ENCODE results near the gene IL10RA.
A peak's percentile ranks its signal among the peaks of the same experiment; 100 is the strongest.

Gene IL10RA

DNA sequence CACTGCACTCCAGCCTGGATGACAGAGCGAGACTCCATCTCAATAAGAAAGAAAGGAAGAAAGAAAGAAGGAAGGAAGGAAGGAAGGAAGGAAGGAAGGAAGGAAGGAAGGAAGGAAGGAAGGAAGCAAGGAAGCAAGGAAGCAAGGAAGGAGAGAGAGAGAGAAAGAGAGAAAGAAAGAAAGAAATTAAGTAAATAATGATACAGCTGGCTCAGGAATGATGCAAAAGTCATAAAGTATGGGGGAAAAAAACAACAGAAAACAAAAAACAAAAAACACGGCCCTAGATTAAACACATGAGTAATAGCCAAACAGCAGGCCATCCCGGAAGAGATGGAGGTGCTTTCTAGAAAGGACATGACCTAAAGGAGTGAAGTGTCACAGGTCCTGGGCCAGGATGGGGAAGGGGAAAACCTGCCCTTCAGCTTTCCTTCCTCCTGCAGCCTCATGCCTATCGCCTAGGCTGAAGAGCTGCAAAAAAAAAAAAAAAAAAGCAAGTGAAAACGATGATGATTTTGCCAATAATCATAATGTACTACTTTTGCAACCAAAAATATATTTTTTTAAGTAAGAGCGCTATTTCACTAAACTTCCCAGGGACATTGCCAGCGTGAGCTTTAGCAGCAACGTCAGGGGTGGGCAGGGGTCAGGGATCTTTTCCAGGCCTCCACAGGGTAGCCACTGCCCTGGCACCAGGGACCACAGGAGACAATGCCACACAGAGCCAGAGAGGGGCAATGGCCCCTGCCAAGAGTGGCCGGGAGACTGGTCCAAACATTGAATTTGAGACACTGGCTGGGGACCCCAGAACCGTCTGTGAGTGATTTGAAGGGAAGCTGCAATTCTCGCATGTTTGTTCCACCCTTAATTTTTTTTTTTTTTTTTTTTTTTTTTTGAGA lies 62.5 kb downstream of the IL10RA start:
- Mint-ChIP-seq H3K27ac (peak overlapping the region; percentile 78), H3K36me3 (ENCODE audit: low read depth) (peaks cover 5% of the 10 kb centered on the region), H3K4me3 (peak overlapping the region; percentile 40), H3K9me3 (no peaks in the 10 kb centered on the region), H3K27me3 (ENCODE audit: low read depth) (no peaks in the 10 kb centered on the region), H3K4me1 (ENCODE audit: low read depth) (peaks cover 79% of the 10 kb centered on the region)

DNA sequence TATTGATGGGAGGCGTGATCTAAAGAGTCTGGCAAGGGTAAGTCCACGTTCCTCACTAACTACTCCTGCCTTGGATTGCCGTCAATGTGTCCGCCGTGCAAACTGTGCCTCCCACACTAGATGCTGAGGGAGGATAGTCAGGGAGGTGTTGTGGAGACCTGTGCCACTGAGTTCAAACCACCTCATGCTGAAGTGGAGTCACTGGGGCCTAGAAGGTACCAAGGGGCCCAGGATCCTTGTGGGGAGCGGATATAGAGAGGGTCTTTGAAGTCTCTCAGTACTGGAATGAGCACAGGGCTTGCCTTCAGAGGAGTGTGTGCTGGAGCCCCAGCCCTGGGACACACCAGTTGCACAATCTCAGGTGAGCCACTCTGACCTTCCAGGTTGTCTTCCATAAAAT lies 63.6 kb downstream of the IL10RA start:
- peaks cover 73% of the 10 kb centered on the region for H3K4me1 Mint-ChIP-seq (ENCODE audit: low read depth)
- no peaks in the 10 kb centered on the region for H3K9me3 Mint-ChIP-seq
- no peak overlapping the region for H3K4me3 Mint-ChIP-seq
- peaks cover 5% of the 10 kb centered on the region for H3K36me3 Mint-ChIP-seq (ENCODE audit: low read depth)
- peak overlapping the region; percentile 62 for H3K27ac Mint-ChIP-seq
- no peaks in the 10 kb centered on the region for H3K27me3 Mint-ChIP-seq (ENCODE audit: low read depth)

DNA sequence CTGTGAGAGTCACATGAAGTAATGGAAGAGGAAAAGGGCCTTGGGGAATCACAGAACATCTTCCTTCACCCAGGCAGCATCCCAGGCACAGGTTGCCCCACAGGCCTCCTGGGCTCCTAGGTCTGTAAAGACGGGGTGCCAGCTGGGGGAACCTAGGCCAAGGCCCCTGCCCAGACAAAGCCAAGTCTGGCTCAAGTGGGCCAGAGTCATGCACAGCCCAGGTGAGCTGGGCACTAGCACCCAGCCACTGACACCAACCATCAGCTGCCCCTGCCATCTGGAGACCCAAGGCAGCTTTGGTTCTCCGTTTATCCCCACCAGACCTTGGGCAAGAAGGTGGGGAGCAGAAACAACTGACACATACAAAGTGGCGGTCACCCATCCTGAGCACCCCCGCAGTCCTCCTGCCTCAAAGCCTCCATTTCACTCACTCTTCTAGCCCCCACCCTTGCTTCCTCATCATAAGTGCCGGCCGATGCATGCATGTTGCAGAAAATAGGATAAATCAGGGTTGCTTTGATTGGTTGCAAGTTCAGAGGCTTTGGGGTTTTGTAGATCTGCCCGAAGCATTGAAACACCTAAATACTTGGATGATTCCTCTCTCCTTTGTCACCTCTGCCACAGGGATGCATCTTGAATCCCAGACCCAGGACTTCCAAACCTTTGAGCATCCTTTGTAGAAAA lies 64.2 kb downstream of the IL10RA start:
- H3K4me3 Mint-ChIP-seq: no peak overlapping the region
- peak overlapping the region; percentile 99 for H3K27ac Mint-ChIP-seq

More for the DNA sequence above, 64.2 kb downstream of the IL10RA start:
- Mint-ChIP-seq H3K4me1 (ENCODE audit: low read depth) (peaks cover 67% of the 10 kb centered on the region), H3K27me3 (ENCODE audit: low read depth) (no peaks in the 10 kb centered on the region), H3K9me3 (no peaks in the 10 kb centered on the region), H3K36me3 (ENCODE audit: low read depth) (peaks cover 5% of the 10 kb centered on the region)

Data from T-helper 1 cell treated with Interleukin-12 subunit alpha and Interleukin-12 subunit beta and Interleukin-4 antibody, amounts not matched to agents 30 μg/mL and 1 μg/mL, for 36 hours (primary cell).